Ovary (tissue), 3 donors: ENCODE results near the gene CASP4.
"Not testable (repeated sequence)": the region's sequence is repeated elsewhere in the genome, so short reads cannot be mapped to it uniquely, and the experiment has no call there.

Experiments
- EP300 ChIP-seq: sonication (generic); formaldehyde crosslinking; IDR thresholded peaks from one replicate; pipeline ENCODE4 v1.6.1; 2017; ENCODE audit warnings: antibody characterized with exemption
- POLR2A ChIP-seq: fragments of 450-650 bp; IDR thresholded peaks from one replicate; pipeline ENCODE4 v1.6.1; 2017; ENCODE audit warnings: antibody characterized with exemption, mild to moderate bottlenecking, moderate library complexity
- TF ChIP-seq, protein P1 (sequence below), 3 donors: fragments of 450-650 bp in 2 of 3; fragments of 200-600 bp in 1 of 3; IDR thresholded peaks; one replicate each; pipeline versions ENCODE4 v1.5.1 to v1.8.0; 2016 to 2022; ENCODE audit warnings: antibody characterized with exemption in 3 of 3, mild to moderate bottlenecking in 1 of 3
- donor health status: DM: no; HTN: no; CAD: no.

DNA sequence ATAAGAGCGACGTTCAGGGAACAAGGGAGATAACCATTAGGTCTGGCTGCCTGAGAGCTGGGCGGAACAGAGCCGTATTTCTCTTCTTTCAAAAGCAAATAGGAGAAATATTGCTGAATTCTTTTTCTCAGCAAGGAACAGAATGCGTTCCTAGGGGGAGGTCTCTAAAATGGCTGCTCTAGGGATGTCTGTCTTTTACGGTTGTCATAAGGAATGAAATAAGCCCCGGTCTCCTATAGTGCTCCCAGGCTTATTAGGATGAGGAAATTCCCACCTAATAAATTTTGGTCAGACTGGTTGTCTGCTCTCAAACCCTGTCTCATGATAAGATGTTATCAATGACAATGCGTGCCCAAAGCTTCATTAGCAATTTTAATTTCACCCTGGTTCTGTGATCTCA is 4.5 kb upstream of the CASP4 start:
- TF ChIP-seq, protein P1, sequence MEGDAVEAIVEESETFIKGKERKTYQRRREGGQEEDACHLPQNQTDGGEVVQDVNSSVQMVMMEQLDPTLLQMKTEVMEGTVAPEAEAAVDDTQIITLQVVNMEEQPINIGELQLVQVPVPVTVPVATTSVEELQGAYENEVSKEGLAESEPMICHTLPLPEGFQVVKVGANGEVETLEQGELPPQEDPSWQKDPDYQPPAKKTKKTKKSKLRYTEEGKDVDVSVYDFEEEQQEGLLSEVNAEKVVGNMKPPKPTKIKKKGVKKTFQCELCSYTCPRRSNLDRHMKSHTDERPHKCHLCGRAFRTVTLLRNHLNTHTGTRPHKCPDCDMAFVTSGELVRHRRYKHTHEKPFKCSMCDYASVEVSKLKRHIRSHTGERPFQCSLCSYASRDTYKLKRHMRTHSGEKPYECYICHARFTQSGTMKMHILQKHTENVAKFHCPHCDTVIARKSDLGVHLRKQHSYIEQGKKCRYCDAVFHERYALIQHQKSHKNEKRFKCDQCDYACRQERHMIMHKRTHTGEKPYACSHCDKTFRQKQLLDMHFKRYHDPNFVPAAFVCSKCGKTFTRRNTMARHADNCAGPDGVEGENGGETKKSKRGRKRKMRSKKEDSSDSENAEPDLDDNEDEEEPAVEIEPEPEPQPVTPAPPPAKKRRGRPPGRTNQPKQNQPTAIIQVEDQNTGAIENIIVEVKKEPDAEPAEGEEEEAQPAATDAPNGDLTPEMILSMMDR (IDR thresholded peaks at IDR 0.05), result not testable (repeated sequence)
- TF ChIP-seq POLR2A, EP300: not testable (repeated sequence)
